ENCODE results near the gene APOBEC3B. TPM values are rescaled to one million over a fixed set of nuclear protein-coding genes. Genes with fewer than 3 reads are reported as not detected.

APOBEC3B gene
- total and polyA plus RNA-seq, 2 of the 8 experiments (the other 6 are each of a cell fraction or from before 2014, with no cell fraction given) = 14.2 to 74.9 TPM

- TF ChIP-seq CHD7 (IDR thresholded peaks at IDR 0.05; ENCODE audit: insufficient replicate concordance, low read length) (no peak), MAFK (IDR thresholded peaks at IDR 0.05; ENCODE audit: low read depth, low read length) (no peak), ATF2 (IDR thresholded peaks at IDR 0.05; ENCODE audit: low read length) (no peak), NRF1 (IDR thresholded peaks at IDR 0.05; ENCODE audit: low read depth, low read length) (no peak), CEBPB (IDR thresholded peaks at IDR 0.05; ENCODE audit: low read depth, low read length) (no peak), PHF8 (conservative IDR thresholded peaks at IDR 0.05; ENCODE audit: low read depth, low read length) (no peak), HDAC2 (IDR thresholded peaks at IDR 0.05; ENCODE audit: borderline replicate concordance in 1 of 2, low read depth in 2 of 2, low read length in 2 of 2) (no peak)
These were observed 849 bp upstream of the APOBEC3B start (continued) for GRCh38 chr22:38981005-38981991.
